Cardiac muscle cell (in vitro differentiated cells and primary cell): ENCODE data around the gene TMEM187. TPM values are rescaled to one million over a fixed set of nuclear protein-coding genes. Genes with fewer than 3 reads are reported as not detected.
A peak's percentile ranks its signal among the peaks of the same experiment; 100 is the strongest.

Source experiments
- DNase-seq, 2 donors: peaks; one replicate each; pipeline versions ENCODE4 v3.0.0 to v3.0.0-alpha.2; 2010 to 2017; ENCODE audit warnings: low read depth in 1 of 2, low spot score in 1 of 2
- H3K27ac ChIP-seq: fragments of 200-600 bp; sonication (generic); 2 replicates; pipeline ENCODE4 v1.5.1; 2016
- H3K27me3 ChIP-seq: fragments of 200-600 bp; sonication (generic); 2 replicates; pipeline ENCODE4 v1.6.0; 2016; ENCODE audit warnings: control low read depth
- H3K36me3 ChIP-seq: fragments of 200-600 bp; sonication (generic); 2 replicates; pipeline ENCODE4 v1.5.1; 2016; ENCODE audit warnings: control low read depth
- H3K4me1 ChIP-seq: fragments of 200-600 bp; sonication (generic); 2 replicates; pipeline ENCODE4 v1.8.1; 2017; ENCODE audit warnings: low read depth, mild to moderate bottlenecking, mixed run types
- H3K4me3 ChIP-seq: fragments of 200-600 bp; sonication (generic); 2 replicates; pipeline ENCODE4 v1.5.1; 2016; ENCODE audit warnings: mild to moderate bottlenecking
- H3K9me3 ChIP-seq: fragments of 200-600 bp; sonication (generic); 2 replicates; pipeline ENCODE4 v1.5.1; 2017; ENCODE audit warnings: low read depth, mild to moderate bottlenecking, control low read depth
- polyA plus RNA-seq: library from polyadenylated mRNA; unstranded; fragments of >200 nt; fragmentation: Nextera tagmentation; extraction: Ambion mirVana; gene quantifications from 2 replicates; pipeline ENCODE4 v1.2.1, GENCODE V29; 2016
- total RNA-seq: library from RNA; depleted of rRNA; stranded (reverse); fragments of >200 nt; gene quantifications from 2 replicates; pipeline ENCODE4 v1.2.3, GENCODE V29; 2016
- TF ChIP-seq, protein P1 (sequence below): IDR thresholded peaks from 2 replicates; pipeline ENCODE4 v1.5.1; 2012; ENCODE audit warnings: low read depth, mild to moderate bottlenecking, low read length

TMEM187 gene
- total and polyA plus RNA-seq, 2 experiments from 2014 or later = 12.9 TPM

GRCh38 chrX:153925739-153926551 lies 46.6 kb upstream of the TMEM187 start, which contains the start of gene ARHGAP4:
ARHGAP4 (minus strand) TSS chrX:153926264; CDS start chrX:153926202, 62 bp downstream.
- Histone ChIP-seq H3K4me3 (no peak within 1 kb of the TSS), H3K9me3 (no peaks in the 10 kb centered on the region), H3K27ac (peak within 1 kb of the TSS; percentile 96), H3K27me3 (no peaks in the 10 kb centered on the region), H3K36me3 (no peaks in the 10 kb centered on the region), H3K4me1 (peaks cover 11% of the 10 kb centered on the region)
- no peak for DNase-seq
- TF ChIP-seq, protein P1, sequence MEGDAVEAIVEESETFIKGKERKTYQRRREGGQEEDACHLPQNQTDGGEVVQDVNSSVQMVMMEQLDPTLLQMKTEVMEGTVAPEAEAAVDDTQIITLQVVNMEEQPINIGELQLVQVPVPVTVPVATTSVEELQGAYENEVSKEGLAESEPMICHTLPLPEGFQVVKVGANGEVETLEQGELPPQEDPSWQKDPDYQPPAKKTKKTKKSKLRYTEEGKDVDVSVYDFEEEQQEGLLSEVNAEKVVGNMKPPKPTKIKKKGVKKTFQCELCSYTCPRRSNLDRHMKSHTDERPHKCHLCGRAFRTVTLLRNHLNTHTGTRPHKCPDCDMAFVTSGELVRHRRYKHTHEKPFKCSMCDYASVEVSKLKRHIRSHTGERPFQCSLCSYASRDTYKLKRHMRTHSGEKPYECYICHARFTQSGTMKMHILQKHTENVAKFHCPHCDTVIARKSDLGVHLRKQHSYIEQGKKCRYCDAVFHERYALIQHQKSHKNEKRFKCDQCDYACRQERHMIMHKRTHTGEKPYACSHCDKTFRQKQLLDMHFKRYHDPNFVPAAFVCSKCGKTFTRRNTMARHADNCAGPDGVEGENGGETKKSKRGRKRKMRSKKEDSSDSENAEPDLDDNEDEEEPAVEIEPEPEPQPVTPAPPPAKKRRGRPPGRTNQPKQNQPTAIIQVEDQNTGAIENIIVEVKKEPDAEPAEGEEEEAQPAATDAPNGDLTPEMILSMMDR = no peak

DNA sequence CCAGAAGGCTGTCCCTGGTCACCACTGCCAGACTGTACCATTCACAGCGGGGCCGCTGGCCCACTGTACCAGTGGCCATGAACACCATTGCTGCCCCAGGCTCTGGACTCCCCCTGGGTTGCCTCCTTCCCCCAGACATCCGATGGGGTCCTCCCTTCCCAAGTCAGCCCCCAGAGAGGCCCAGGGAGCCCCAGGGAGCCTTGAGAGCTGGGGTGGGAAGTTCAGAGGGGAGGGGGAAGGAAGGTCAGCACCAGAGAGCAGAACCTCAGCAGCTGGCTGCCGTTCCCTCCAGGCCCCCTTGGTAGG lies 46.0 kb upstream of the TMEM187 start:
- H3K27ac ChIP-seq = peak overlapping the region; percentile 96
- no peaks in the 10 kb centered on the region for H3K9me3 ChIP-seq
- no peak overlapping the region for H3K4me3 ChIP-seq
- H3K4me1 ChIP-seq = peaks cover 11% of the 10 kb centered on the region
- no peaks in the 10 kb centered on the region for H3K27me3 ChIP-seq
- DNase-seq = no peak
- TF ChIP-seq, protein P1 = no peak
- H3K36me3 ChIP-seq = no peaks in the 10 kb centered on the region

DNA sequence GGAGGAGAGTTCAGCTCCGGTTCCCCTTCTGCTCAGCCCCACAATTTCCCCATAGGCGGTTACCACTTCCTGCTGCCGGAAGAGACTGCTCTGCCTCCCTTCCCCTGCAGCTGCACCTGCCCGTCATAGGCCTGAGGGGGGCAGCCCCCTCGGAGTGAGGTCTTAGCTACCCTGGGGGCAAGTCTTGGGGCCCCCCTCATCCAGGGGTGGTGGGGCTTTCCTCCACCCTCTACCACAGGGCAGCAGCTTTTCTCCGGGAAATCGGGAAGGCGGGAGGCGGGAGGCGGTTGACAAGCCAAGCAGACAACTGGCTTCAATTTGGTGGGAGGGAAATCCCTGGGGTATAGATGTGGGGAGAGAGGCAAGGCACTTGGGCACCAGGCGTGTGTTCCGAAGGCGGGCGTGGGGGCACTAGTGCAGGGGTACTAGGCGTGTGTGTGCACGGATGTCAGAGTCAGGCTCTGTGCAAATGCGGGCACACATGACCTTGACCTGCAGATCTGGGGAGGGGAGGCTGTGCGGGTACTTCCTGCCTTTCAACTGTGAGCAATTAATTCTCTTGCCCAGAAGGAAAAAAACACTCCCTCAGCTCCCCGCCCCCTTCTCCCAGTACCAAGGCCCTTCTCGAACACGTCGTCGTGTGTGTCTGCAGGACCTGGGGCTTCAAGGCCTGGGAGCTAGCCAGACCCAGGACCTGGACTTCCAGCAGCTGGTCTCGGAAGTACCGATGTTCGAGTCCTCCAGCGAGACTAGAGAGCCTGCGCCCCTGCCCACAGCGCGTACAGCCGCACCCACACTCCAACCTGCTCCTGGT lies 45.5 kb upstream of the TMEM187 start:
- Histone ChIP-seq H3K36me3 (no peaks in the 10 kb centered on the region), H3K4me1 (peaks cover 11% of the 10 kb centered on the region), H3K27ac (peak overlapping the region; percentile 96), H3K4me3 (peak overlapping the region; percentile 53), H3K27me3 (no peaks in the 10 kb centered on the region), H3K9me3 (no peaks in the 10 kb centered on the region)
- peak in 1 of 2 donors; percentile 51 for DNase-seq
- TF ChIP-seq, protein P1 = no peak

- Histone ChIP-seq H3K4me1 (peaks cover 11% of the 10 kb centered on the region), H3K4me3 (peak overlapping the region; percentile 53), H3K9me3 (no peaks in the 10 kb centered on the region), H3K27me3 (no peaks in the 10 kb centered on the region), H3K36me3 (no peaks in the 10 kb centered on the region), H3K27ac (peak overlapping the region; percentile 96)
- TF ChIP-seq, protein P1 = no peak
- DNase-seq = no peak
Observed at GRCh38 chrX:153927672-153927921, 45.0 kb upstream of the TMEM187 start.

DNA sequence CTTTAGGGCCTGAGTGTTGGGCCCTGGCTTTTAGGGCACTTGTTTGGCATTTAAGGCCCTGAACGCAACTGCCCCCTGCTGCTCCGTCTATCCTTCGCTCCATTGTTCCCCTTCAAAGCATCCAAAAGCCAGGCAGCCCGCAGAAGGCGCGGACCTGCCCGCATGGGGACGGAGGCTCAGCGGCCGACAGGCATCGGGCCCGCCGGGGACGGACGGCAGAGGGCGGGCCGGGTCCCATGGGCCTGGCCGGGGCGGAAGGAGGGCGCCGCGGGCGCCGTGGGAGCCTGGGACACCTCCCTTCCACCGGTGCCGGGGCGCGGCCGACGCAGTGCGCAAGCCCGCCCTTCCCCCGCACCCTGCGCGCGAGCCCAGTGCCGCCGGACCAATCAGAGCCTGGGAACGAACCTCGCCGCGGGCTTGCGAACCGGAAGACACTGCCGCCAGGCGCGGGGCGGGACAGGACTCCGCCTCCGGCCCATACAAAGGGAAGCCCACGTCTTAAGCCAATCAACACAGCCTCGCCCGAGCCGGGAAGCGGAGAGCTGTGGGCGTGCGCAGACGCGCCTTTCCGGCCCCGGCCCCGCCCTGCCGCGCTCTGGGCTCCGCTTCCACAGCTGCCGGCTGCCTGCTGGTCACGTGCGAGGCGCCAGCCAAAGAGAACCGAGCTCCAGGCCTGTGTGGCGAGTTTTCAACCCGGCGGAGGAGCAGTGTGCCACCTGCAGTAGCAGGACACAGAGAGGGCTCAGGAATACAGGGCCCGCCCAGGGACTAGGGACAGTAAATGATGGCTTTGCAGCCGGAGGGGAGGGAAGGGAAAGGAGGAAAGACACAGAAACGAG lies 44.4 kb upstream of the TMEM187 start:
- TF ChIP-seq, protein P1 = peak; percentile 27
- peak; percentile 94 to 98 for DNase-seq
- H3K36me3 ChIP-seq = no peaks in the 10 kb centered on the region
- peaks cover 11% of the 10 kb centered on the region for H3K4me1 ChIP-seq
- no peaks in the 10 kb centered on the region for H3K27me3 ChIP-seq
- H3K9me3 ChIP-seq = no peaks in the 10 kb centered on the region
- peak overlapping the region; percentile 53 for H3K4me3 ChIP-seq
- H3K27ac ChIP-seq = peak overlapping the region; percentile 96
